ENCODE results near the gene HAUS6. TPM values are rescaled to one million over a fixed set of nuclear protein-coding genes. Genes with fewer than 3 reads are reported as not detected.

Gene HAUS6
- total and polyA plus RNA-seq, 2 of the 8 experiments (the other 6 are each of a cell fraction or from before 2014, with no cell fraction given): 11.7 to 52.4 TPM

DNA sequence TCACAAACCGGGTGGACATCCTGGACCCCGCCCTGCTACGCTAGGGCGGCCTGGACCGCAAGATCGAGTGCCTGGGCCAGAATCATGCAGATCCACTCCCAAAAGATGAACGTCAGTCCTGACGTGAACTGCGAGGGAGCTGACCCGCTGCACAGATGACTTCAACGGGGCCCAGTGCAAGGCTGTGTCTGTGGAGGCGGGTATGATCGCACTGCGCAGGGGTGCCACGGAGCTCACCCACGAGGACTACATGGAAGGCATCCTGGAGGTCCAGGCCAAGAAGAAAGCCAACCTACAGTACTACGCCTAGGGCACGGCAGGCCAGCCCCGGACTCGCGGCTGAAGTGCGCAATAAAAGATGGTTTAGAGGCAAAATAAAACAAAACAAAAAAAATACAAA is 74.9 kb downstream of the HAUS6 start:
- Histone ChIP-seq H3K27ac (ENCODE audit: low read depth, low read length) (no peak overlapping the region), H2BK12ac (ENCODE audit: low read depth, low read length) (no peak overlapping the region), H3K4me2 (ENCODE audit: insufficient read depth in 1 of 2, low read depth in 2 of 2, low read length in 2 of 2) (no peak overlapping the region), H3K9ac (replicated peaks in 1 of 4; ENCODE audit: extremely low read depth in 1 of 4, low read depth in 3 of 4, low read length in 3 of 4) (no peak overlapping the region), H3K14ac (ENCODE audit: insufficient read length) (no peak overlapping the region), H4K20me1 (replicated peaks in 1 of 2; ENCODE audit: control insufficient read depth in 1 of 2, insufficient read depth in 2 of 2, low read length in 2 of 2) (no peaks in the 10 kb centered on the region), H3K23me2 (ENCODE audit: low read depth, low read length) (no peaks in the 10 kb centered on the region), H3K23ac (ENCODE audit: insufficient read length) (no peak overlapping the region), H2AK5ac (ENCODE audit: low read depth, low read length) (no peak overlapping the region), H4K91ac (replicated peaks; ENCODE audit: insufficient read length, low read length) (no peak overlapping the region), H2BK20ac (ENCODE audit: low read length) (no peak overlapping the region), H3K79me2 (ENCODE audit: control insufficient read depth in 1 of 2, insufficient read depth in 2 of 2, low read length in 2 of 2) (no peaks in the 10 kb centered on the region), H3K27me3 (replicated peaks in 1 of 4; ENCODE audit: control insufficient read depth in 3 of 4, extremely low read depth in 1 of 4, insufficient read depth in 3 of 4, low read length in 3 of 4) (no peaks in the 10 kb centered on the region), H3K4me1 (replicated peaks in 1 of 4; ENCODE audit: control insufficient read depth in 3 of 4, insufficient read depth in 4 of 4, low read length in 3 of 4) (no peaks in the 10 kb centered on the region), H4K5ac (ENCODE audit: insufficient read length, low read depth, low read length) (no peak overlapping the region), H2BK120ac (replicated peaks; ENCODE audit: low read depth, low read length) (no peak overlapping the region), H3K4me3 (ENCODE audit: extremely low read depth in 1 of 4, insufficient read depth in 2 of 4, low read depth in 3 of 4, low read length in 4 of 4) (no peak overlapping the region), H3K9me3 (ENCODE audit: insufficient read depth in 2 of 2, low read depth in 1 of 2, low read length in 1 of 2) (no peaks in the 10 kb centered on the region), H3K4ac (replicated peaks; ENCODE audit: insufficient read length, low read depth, low read length) (no peak overlapping the region), H3K18ac (ENCODE audit: extremely low read depth, low read length) (no peak overlapping the region), H2AFZ (ENCODE audit: low read length) (no peak overlapping the region), H4K8ac (ENCODE audit: extremely low read depth, insufficient read depth, low read length) (no peak overlapping the region), H3K79me1 (ENCODE audit: low read depth, low read length) (no peaks in the 10 kb centered on the region), H2BK15ac (ENCODE audit: low read length) (no peak overlapping the region), H3K36me3 (ENCODE audit: control insufficient read depth in 2 of 4, insufficient read depth in 4 of 4, low read length in 3 of 4) (no peaks in the 10 kb centered on the region), H2BK5ac (ENCODE audit: low read depth, low read length) (no peak overlapping the region), H3K56ac (replicated peaks; ENCODE audit: insufficient read length, low read depth, low read length) (no peak overlapping the region)
- FAIRE-seq: no peak
- POLR2A ChIA-PET (ENCODE audit: partially characterized antibody): no interaction called here
- CTCF ChIA-PET (ENCODE audit: partially characterized antibody): interaction anchor here (0.6 to 6.8 kb wide), 20 partner anchors 12 to 1228 kb away, joined by 3 to 81 read pairs (median 4); no protein-coding TSS in a partner anchor
- no peak for DNase-seq (ENCODE audit: low read depth in 1 of 2, low spot score in 2 of 2)
- 93% methylated on average over 22 of the region's 22 CpGs; no CpG with 5 or more reads in 1 of the 2 experiments for WGBS, 2 experiments (ENCODE audit: extremely low coverage in 1 of 2, insufficient coverage in 1 of 2, insufficient read length in 1 of 2, insufficient replicate concordance in 2 of 2, low coverage in 1 of 2, low lambda C conversion rate in 2 of 2, missing lambda C conversion rate in 1 of 2)
- TF ChIP-seq POLR2AphosphoS5 (IDR thresholded peaks at IDR 0.05; ENCODE audit: low read depth, low read length): no peak
- no peak for TF ChIP-seq MAFK (IDR thresholded peaks at IDR 0.05; ENCODE audit: low read depth, low read length)
- TF ChIP-seq KDM5A (IDR thresholded peaks at IDR 0.05; ENCODE audit: low read length): no peak
- TF ChIP-seq TAF1 (IDR thresholded peaks at IDR 0.05; ENCODE audit: low read depth, low read length): no peak
